NCI-H82 (cell line): ENCODE results near the gene UCHL5.

ENCODE experiments used
- DNase-seq: peaks from one replicate; lab custom pipeline; 2025; lab: John Stamatoyannopoulos, UW

UCHL5 gene

DNA sequence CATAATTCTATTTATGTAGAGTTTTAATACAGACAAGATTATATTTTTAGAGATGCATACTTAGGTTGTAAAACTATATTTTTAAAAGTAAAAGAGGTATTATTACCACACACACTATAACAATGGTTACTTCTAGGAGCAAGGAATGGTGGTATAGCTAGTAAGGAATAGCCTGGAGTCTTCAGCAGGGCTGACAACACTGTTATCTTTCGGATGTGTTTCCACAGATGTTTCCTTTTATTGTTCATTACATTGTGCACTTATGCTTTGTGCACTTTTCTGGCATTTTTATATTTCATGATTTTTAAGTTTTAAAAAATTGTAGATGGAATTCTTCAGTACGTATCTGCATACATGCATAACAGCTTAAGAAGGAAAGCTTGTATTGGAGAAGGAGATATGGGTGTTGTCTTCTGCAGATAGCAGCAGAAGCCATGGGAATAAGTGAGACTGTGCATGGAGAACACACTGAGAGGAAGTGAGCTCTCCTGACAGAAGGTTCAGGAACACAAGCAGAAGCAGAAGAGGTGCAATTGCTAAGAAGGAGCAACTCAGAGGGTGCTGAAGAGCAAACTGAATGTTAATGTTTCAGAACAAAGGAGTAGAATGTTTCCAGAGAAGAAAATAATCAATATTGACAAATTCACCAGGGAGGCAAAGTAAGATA lies 91.8 kb downstream of the UCHL5 start:
- no peak for DNase-seq

DNA sequence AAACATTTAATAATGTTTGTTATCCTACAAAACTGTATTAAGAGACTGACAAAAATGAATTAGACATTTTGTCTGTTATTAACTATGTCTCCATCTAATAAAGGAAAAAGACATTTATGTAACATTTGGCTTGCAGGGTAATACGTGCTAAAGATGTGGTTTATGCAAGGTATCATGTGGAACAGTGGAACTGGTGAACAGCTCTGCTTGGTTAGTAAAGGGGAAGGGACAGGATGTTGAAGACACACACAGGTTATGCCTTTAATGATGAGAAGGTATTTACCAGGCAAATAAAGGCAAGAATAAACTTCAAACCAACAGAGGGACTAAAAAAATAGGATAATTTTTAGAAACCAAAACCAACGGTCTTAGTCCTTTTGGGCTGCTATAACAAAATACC lies 93.1 kb downstream of the UCHL5 start:
- no peak for DNase-seq

DNA sequence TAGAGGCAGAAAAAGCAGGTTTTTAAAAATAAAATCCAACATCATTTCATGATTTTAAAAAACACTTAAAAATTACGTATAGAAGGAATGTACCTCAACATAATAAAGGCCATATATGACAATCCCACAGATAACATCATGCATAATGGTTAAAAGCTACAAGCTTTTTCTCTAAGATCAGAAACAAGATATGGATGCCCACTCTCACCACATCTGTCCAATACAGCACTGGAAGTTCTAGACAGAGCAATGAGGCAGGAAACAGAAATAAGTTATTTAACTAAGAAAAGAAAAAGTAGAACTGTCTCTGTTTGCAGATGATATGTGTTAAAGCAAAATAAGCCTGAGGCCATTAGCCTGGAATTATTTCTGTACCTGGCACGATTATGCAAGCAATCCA lies 96.3 kb downstream of the UCHL5 start:
- no peak for DNase-seq
